Amygdala (tissue), 56 donors: ENCODE measurements around the gene AKR7A3.
"Not testable (repeated sequence)": the region's sequence is repeated elsewhere in the genome, so short reads cannot be mapped to it uniquely, and the experiment has no call there.

Experiments used
- DNase-seq, 56 donors: peaks; one replicate each; lab custom pipeline; 2025; lab: John Stamatoyannopoulos, UW

Gene AKR7A3

DNA sequence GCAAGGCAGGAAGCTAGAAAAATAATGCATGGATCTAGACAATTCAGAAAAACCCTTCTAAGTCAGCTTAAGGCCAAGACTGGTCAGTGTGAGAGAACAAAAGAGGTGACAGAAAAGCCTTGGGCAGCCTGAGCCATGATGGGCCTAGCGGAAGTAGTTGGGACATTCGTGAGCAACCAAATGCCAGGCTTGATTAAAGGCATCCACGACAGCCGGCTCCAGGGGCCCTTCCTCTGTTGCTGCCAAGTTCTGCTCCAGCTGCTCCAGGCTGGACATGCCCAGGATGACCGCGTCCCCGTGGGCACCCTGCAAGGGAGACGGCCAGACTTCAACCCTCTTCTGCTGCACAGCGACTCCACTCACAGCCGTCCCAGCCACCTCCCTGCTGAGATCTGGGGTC is 15.5 kb upstream of the AKR7A3 start:
- not testable (repeated sequence) for DNase-seq

DNA sequence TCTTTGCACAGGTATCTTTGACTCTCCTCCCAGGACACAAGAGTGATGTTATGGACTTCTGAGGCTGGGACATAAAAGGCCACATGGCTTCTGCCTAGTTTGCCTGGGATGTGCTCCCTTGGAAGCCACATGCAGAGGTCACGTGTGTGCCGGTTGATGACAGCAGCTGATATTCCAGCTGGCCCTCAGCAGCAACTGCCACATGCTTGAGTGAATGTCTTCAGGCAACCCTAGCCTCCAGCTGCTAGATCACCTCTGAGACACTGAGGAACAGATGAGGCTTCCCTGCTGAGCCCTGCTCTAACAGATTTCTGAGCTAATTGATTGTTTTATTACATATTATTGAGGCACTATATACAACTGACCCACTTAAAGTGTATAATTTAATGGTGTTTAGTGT is 11.6 kb upstream of the AKR7A3 start:
- no peak for DNase-seq

DNA sequence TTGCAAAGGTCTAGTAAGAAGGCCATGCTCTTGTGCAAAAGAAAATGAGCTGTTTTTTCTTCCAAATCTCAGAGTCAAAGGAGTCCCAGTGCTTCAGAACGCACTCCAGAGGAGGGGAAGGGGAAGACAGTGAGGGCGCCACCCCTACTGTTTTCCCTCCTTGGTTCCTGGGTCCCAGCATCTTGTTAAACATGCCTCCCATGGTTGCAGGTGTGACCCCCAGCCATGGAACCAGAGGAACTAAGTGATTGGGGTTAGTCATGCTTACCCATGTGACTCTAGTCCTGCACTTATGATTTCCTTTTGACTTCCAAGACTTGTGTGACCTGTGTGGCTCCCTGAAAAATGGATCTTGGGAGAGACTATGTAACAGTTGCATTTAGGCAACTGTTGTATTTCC is 6.1 kb upstream of the AKR7A3 start:
- DNase-seq, result no peak

DNA sequence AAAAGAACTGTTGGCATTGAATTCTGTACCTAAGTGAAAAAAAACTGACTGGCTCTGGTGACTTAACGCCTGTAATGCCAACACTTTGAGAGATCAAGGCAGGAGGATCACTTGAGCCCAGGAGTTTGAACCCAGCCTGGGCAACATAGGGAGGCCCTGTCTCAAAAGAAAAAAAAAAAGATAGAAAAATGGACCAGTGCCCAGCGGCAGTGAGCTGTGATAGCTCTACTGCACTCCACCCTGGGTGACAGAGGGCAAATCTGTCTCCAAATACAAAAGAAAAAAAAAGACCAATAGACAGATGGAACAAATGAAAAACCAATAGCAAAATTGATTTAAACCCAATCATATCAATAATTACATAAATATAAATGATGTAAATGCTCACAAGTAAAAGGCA is 674 bp upstream of the AKR7A3 start:
- no peak for DNase-seq

DNA sequence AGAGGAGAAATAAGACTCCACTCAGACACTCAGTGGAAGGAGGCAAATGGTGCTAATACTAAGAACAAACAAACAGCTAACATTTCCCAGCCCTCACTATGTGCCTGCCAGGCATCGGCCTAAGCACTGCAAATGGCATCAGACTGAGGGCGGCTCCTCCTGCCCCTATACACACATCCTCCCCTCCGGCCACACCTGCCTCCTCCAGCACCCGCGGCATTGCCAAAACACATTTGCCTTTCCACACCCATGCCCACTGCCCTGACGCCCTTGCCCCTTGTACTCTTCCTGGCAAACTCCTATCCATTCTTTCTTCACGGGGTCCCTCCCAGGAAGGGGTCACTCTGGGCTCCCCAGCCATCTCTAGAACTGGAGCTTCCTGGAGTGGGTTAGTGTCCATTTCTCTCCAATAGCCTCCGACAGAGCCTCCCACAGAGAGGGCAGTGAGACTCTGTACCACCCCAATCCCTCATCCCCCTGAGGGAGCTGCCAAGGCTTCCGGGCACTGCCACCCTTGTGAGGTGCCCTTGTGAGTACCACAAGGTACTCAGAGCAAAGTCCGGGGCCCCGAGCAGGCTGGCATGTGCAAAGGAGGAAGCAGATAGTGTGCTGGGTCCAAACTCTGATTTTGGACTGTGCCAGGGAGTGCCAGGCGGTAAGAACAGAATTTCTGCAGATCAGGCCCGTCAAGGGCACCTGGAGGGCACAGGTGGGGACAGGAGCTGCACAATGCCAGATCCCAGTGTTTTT is 959 bp downstream of the AKR7A3 start:
- DNase-seq, result no peak

DNA sequence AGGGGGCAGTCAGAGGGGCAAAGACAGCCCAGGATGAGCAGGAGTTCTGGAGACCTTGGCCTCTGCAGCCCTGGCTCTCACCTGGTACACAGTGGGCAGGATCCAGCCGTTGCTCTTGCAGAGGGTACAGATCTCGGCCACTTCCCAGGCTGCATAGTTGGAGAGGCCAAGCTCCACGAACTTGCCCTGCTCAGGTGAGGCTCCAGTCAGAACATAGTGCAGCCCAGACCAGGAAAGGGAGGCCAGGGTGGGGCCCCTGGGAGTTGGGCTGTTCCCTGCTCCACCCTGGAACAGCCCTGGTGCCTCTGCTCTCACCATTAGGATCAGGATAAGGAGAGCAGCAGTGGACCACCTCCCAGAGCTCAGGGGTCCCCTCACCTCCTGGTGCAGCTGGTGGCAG is 2.8 kb downstream of the AKR7A3 start:
- not testable (repeated sequence) for DNase-seq

DNA sequence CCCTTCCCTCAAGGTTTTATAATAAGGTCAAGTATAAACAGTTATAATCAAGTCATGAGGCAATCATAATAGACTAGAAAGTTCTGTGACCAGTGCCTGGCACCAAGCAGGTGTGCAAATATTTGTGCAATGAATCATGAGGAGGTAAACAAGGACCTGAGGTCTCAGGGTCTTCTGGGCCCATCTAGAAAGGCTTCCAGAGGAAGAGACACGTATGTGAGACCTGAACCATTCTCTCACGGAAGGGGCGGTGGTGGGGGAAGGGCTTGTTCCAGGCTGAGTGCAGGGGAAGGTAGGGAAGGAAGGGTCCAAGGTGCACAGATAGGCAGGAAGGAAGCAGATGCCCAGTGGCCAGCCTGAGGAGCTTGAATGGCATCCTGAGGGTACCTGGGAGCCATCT is 3.2 kb downstream of the AKR7A3 start:
- DNase-seq, result not testable (repeated sequence)

DNA sequence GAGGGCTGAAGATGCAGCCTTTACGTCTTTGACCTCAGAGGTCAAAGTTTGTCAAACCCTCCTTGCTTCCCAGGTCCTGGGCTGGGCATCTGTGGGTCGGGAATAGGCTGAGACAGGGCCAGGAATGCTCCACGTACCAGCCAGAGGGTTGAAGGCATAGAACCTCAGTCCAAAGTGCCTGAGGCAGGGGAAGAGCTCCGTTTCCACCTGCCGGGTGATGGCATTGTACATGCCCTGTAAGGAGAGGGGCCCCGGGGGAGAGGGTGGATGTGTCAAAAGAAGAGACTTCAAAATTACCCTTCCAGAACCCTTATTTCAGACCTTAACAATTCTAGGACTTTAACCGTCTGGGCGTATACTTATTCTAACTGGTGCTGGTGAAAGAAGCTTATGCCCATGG is 3.7 kb downstream of the AKR7A3 start:
- DNase-seq, result no peak

DNA sequence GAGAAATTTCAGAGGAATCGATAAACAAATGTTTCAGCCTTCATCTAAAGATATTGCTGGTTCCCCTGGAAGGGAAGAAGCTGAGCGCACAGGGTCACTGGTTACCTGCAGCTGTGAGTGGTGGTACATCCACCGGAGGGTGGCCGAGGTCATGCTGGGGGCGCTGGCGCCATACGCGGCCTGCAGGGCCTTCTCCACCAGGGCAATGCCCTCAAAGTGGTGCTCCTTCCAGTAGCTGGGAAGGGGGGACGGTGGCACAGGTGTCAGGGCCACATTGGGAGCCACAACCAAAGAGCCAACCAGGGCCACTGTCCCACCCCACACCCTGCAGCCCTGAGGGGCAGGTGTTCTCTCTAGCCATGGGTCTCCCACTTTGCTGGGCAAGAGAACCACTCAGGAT is 4.7 kb downstream of the AKR7A3 start:
- no peak for DNase-seq

DNA sequence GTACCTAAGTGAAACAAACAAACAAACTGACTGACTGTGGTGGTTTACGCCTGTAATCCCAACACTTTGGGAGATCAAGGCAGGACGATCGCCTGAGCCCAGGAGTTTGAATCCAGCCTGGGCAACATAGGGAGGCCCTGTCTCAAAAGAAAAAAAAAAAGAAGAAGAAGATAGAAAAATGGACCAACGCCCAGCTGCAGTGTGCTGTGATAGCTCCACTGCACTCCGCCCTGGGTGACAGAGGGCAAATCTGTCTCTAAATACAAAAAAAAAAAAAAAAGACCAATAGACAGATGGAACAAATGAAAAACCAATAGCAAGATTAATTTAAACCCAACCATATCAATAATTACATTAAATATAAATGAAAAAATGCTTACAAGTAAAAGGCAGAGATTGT is 13.9 kb downstream of the AKR7A3 start:
- DNase-seq, result no peak

DNA sequence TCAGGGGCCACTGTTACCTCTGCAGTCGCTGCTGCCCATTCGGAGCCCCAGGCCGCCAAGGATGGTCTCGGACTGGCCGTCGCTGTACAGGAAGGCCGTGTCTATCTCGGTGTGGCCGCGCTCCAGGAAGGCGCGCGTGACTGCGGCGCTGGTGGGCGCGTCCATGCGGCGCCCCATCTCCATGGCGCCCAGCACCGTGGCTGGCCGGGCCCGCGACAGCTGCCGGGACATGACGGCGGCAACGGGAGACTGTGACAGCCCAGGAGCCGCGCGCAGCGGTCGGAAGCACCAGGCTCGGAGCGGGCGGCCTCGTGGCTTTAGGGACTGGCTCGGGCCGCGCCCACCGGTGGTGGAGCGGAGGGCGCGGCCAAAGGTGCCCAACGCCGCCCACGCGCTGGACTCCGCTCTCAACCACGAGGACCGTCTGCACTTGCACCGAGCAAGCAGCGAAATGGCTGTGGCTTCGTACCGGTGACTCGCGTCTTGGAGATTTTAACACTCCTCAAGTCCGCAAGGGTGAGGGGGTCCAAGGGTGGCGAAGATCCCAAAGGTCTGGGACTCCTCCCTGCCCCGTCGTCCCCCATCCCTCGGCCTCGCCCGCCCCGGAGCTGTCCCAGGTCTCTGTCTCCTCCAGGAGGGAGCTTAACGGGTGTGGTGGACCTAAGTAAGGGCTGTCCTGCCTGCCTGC is 14.6 kb downstream of the AKR7A3 start:
- DNase-seq, result not testable (repeated sequence)

DNA sequence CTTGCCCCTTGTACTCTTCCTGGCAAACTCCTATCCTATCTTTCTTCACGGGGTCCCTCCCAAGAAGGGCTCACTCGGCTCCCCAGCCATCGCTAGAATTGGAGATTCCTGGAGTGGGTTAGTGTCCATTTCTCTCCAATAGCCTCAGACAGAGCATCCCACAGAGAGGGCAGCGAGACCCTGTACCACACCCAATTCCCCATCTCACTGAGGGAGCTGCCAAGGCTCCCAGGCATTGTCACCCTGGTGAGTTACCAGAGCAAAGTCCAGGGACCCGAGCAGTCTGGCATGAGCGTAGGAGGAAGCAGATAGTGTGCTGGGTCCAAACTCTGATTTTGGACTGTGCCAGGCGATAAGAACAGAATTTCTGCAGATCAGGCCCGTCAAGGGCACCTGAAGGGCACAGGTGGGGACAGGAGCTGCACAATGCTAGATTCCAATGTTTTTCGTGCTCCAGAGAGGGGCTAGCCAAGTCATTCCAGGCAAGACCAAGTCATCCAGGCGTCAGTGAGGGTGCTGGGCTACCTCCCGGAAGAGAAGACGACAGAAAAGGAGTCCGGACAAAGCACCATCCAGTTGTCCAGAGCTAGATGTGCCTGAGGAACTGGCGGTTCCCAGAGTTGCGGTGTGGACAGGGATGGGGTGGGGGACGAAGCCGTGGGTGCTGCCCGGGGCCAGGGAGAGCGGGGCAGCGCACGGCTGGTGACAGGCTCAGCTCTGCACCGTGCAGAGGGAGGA is 15.3 kb downstream of the AKR7A3 start:
- DNase-seq, result no peak

DNA sequence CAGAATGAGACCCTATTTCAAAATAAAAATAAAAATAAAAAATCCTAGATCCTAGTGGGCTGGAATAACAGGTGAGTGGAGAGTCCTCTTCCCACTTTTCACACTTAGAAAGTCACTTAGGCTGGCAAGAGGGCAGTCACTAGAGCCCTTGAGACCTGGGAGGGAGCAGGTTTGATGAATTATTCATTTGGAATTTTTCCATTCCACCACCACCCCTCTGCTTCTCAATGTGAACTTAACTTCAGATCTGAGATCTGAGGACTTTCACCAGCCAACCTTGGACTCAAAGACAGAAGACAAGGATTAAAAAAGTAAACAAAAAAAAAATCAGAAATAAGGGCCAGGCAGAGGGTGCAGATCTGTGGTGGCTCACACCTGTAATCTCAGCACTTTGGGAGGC is 16.5 kb downstream of the AKR7A3 start:
- no peak for DNase-seq

DNA sequence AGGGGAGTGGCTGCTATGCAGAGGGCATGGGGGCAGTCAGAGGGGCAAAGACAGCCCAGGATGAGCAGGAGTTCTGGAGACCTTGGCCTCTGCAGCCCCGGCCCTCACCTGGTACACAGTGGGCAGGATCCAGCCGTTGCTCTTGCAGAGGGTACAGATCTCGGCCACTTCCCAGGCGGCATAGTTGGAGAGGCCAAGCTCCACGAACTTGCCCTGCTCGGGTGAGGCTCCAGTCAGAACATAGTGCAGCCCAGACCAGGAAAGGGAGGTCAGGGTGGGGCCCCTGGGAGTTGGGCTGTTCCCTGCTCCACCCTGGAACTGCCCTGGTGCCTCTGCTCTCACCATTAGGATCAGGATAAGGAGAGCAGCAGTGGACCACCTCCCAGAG is 18.2 kb downstream of the AKR7A3 start:
- not testable (repeated sequence) for DNase-seq

DNA sequence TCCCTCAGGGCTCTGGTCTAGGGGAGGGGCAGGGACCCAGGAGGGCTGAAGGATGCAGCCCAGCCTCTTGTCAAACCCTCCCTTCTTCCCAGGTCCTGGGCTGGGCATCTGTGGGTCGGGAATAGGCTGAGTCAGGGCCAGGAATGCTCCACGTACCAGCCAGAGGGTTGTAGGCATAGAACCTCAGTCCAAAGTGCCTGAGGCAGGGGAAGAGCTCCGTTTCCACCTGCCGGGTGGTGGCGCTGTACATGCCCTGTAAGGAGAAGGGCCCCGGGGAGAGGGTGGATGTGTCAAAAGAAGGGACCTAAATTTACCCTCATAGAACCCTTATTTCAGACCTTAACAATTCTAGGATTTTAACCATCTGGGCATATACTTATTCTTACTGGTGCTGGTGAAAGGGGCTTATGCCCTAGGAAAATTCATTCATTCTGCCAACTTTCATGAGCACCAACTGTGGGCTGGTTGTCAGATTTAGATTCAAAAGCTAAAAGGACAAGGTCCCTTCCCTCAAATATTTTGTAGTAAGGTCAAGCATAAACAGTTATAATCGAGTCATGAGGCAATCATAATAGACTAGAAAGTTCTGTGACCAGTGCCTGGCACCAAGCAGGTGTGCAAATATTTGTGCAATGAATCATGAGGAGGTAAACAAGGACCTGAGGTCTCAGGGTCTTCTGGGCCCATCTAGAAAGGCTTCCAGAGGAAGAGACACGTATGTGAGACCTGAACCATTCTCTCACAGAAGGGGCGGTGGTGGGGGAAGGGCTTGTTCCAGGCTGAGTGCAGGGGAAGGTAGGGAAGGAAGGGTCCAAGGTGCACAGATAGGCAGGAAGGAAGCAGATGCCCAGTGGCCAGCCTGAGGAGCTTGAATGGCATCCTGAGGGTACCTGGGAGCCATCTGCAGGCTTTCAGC is 18.9 kb downstream of the AKR7A3 start:
- DNase-seq, result not testable (repeated sequence)

DNA sequence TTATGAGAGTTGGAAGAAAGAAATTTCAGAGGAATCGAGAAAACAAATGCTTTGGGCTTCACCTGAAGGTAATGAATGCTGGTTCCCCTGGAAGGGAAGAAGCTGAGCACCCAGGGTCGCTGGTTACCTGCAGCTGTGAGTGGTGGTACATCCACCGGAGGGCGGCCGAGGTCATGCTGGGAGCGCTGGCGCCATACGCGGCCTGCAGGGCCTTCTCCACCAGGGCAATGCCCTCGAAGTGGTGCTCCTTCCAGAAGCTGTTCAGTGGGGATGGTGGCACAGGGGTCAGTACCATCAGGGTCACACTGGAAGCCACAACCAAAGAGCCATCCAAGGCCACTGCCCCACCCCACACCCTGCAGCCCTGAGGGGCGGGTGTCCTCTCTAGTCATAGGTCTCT is 20.1 kb downstream of the AKR7A3 start:
- DNase-seq, result no peak

DNA sequence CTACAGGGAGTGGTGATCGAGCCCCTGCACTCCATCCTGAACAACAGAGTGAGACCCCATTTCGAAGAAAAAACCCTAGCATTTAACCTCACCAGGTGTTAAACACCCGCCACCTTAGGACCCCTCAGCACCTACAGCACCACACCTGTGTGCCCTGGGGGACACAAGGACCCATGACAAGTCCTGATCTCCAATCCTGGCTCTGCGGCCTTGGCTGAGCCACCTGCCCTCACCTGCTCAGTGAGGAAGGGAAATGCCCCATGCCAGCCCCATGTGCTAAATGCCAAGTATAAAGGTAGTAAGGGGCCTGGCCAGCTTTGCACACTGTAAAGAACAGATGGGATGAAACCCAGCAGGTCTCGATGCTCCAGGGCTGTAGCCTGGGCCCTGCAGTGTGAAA is 25.8 kb downstream of the AKR7A3 start:
- DNase-seq, result no peak

DNA sequence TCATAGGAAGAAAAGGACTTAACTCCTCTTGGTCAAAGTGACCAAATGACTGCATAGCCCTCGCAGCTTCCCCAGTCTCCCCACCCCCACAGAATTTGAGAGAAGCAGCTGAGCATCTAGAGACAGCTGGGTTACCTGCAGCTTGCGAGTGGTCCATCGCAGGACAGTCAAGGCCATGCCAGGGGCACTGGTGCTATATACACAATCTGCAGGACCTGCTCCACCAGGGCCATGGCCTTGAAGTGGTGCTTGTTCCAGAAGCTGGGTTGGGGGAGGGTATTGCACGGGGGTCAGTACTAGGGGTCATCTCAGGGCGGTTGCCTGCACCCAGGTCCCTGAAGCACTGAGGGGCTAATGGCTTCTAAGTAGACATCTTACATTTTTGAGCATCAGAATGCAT is 26.5 kb downstream of the AKR7A3 start:
- no peak for DNase-seq

DNA sequence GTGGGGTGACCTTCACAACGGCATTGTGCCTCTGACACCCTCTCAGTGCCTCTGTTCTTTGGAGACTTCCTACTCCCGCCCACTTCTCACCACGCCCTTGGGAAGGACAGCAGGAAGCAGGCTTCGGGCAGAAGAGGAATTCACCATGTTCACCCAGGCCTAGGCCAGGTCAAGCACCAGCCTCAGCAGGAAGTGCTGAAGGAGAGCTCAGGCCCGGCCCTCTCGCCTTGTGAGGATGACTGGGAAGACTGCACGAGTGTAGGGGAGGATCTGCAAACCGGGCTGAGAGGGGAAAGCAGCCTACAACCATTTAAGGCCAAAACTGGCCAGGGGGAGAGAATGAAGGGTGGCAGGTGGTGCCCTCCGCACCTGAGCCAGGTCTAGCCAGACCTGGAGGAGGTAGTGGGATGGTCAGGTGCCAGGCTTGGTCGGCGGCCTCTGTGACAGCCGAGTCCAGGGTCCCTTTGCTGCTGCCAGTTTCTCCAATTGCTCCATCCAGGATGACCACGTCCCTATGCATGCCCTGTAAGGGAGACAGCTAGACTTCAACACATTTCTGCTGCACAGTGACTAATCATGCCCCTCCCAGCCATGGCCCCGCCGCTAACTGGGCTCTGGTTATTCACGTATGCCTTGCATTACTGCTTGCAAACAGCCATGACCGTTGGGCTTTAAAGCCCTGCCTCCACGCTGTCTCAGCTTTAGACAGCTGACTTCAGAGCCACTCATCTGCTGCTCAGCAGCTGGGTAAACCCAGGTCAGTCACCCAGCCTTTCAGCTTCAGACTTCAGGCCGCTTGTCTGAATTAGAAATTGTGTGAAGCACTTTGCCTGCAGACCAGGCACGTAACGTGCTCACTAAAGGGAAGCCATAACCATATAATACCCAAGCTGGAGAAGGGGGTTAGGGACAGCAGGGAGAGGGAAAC is 28.1 kb downstream of the AKR7A3 start:
- DNase-seq, result no peak

DNA sequence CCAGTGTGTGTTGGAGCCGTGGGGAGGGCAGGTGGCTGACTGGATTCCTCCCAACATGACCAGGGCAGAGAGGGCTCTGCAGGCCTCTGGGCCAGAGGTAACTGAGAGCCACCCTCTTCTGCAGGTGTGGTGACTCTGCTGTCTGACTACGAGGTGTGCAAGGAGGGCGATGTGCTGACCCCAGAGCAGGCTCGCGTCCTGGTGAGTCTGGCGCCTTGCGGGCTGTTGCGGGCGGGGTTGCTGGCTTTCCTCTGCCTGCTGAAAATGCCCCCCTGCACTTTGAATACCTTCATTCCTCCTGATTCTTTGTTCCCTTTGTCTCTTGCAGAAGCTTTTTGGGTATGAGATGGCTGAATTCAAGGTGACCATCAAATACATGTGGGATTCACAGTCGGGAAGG is 30.2 kb downstream of the AKR7A3 start:
- DNase-seq, result no peak
